HCT116 (cell line): Measurements from ENCODE around the gene EIF3J. TPM values are rescaled to one million over a fixed set of nuclear protein-coding genes. Genes with fewer than 3 reads are reported as not detected.

Source experiments
- ATAC-seq: fragments of 200-7000 bp; cut with Tn5 transposase; 2 replicates; pipeline ENCODE4 v1.9.1; 2020; ENCODE audit warnings: mild to moderate bottlenecking, moderate library complexity
- BruUV-seq: library from RNA; stranded (reverse); fragments of 400-500 nt; replicated peaks from 2 replicates; lab custom pipeline; 2021; lab: Mats Ljungman, UMichigan
- CTCF ChIA-PET: fragments of 300-600 bp; sonication (Branson Sonifier 250); formaldehyde crosslinking; loops from one replicate; lab custom pipeline; 2021; ENCODE audit warnings: antibody characterized with exemption; lab: Charles Lee
- POLR2A ChIA-PET: fragments of 300-600, 350-600 bp; sonication (Branson Sonifier 250); formaldehyde crosslinking; loops from one replicate; lab custom pipeline; 2021; ENCODE audit warnings: antibody characterized with exemption; lab: Charles Lee
- RAD21 ChIA-PET, 2 experiments: fragments of 300-600 bp; sonication (Branson Sonifier 250); formaldehyde crosslinking; loops; one replicate each; lab custom pipeline; 2023; ENCODE audit warnings: low total read pairs in 2 of 2; ENCODE audit not compliant: uncharacterized antibody in 2 of 2, unreplicated experiment in 2 of 2, low non-redundant PET in 1 of 2; lab: Charles Lee
- DNase-seq: peaks from one replicate; pipeline ENCODE4 v3.0.0-alpha.2; 2010; ENCODE audit warnings: low read depth, low spot score
- H2AFZ ChIP-seq: fragments of 200-600 bp; shearing (Covaris generic), sonication (generic); 2 replicates; pipeline ENCODE4 v1.6.1; 2017; ENCODE audit warnings: low read depth, mixed run types, mixed read lengths, antibody characterized with exemption, low read length; ENCODE audit not compliant: poor library complexity, severe bottlenecking
- H3K27ac ChIP-seq: 2 replicates; pipeline ENCODE4 v1.5.1; 2012; ENCODE audit warnings: low read depth, low read length
- H3K27me3 ChIP-seq: fragments of 200-600 bp; sonication (generic); 2 replicates; pipeline ENCODE4 v1.6.1; 2016; ENCODE audit warnings: mixed run types, low read length, mixed read lengths; ENCODE audit not compliant: insufficient read depth
- H3K36me3 ChIP-seq, 2 experiments: fragments of 200-500 bp in 1 of 2; fragments of 200-600 bp in 1 of 2; sonication (Bioruptor generic) in 1 of 2; sonication (generic) in 1 of 2; 2 replicates each; pipeline versions ENCODE4 v1.5.1 to v1.6.1; 2014 to 2016; ENCODE audit warnings: low read length in 2 of 2, inconsistent platforms in 1 of 2, mixed read lengths in 1 of 2, mixed run types in 1 of 2; ENCODE audit not compliant: insufficient read depth in 2 of 2, control insufficient read depth in 1 of 2
- H3K4me1 ChIP-seq, 2 experiments: fragments of 200-600 bp in 1 of 2; sonication (generic) in 1 of 2; 2 replicates each; pipeline versions ENCODE4 v1.5.1 to v1.6.1; 2012 to 2017; ENCODE audit warnings: low read length in 2 of 2, inconsistent platforms in 1 of 2, mild to moderate bottlenecking in 1 of 2, mixed read lengths in 1 of 2, mixed run types in 1 of 2, moderate library complexity in 1 of 2; ENCODE audit not compliant: insufficient read depth in 2 of 2, control insufficient read depth in 1 of 2
- H3K4me2 ChIP-seq: fragments of 200-600 bp; sonication (generic); 2 replicates; pipeline ENCODE4 v1.6.1; 2017; ENCODE audit warnings: mixed run types, low read length, mixed read lengths
- H3K4me3 ChIP-seq, 2 experiments: fragments of 200-600 bp in 1 of 2; sonication (generic) in 1 of 2; replicated peaks in 1 of 2; 2 replicates each; pipeline ENCODE4 v1.5.1; 2011 to 2016; ENCODE audit warnings: low read length in 2 of 2, control low read depth in 1 of 2, low read depth in 1 of 2, mild to moderate bottlenecking in 1 of 2, mixed read lengths in 1 of 2, mixed run types in 1 of 2
- H3K79me2 ChIP-seq: fragments of 200-600 bp; sonication (generic); 2 replicates; pipeline ENCODE4 v1.6.1; 2017; ENCODE audit warnings: mild to moderate bottlenecking, mixed run types, low read length, moderate library complexity, mixed read lengths; ENCODE audit not compliant: insufficient read depth
- H3K9ac ChIP-seq: fragments of 200-600 bp; sonication (generic); 2 replicates; pipeline ENCODE4 v1.6.1; 2016; ENCODE audit warnings: low read length, mixed read lengths
- H3K9me2 ChIP-seq: fragments of 200-600 bp; sonication (generic), shearing (Covaris generic); 2 replicates; pipeline ENCODE4 v1.6.1; 2017; ENCODE audit warnings: mixed run types, mild to moderate bottlenecking, moderate library complexity; ENCODE audit not compliant: insufficient read depth
- H3K9me3 ChIP-seq, 2 experiments: fragments of 200-500 bp in 1 of 2; fragments of 200-600 bp in 1 of 2; sonication (Bioruptor generic) in 1 of 2; sonication (generic) in 1 of 2; 2 replicates each; pipeline ENCODE4 v1.6.1; 2014 to 2017; ENCODE audit warnings: low read length in 2 of 2, mixed read lengths in 2 of 2, inconsistent platforms in 1 of 2, low read depth in 1 of 2, mild to moderate bottlenecking in 1 of 2, mixed run types in 1 of 2, moderate library complexity in 1 of 2; ENCODE audit not compliant: control insufficient read depth in 1 of 2, insufficient read depth in 1 of 2
- H4K20me1 ChIP-seq: fragments of 200-600 bp; sonication (generic), shearing (Covaris generic); 2 replicates; pipeline ENCODE4 v1.6.1; 2017; ENCODE audit warnings: mixed run types, mild to moderate bottlenecking, moderate library complexity; ENCODE audit not compliant: insufficient read depth
- CBX3 ChIP-seq: IDR thresholded peaks from 2 replicates; pipeline ENCODE4 v1.6.1; 2012; ENCODE audit warnings: low read depth
- EZH2 ChIP-seq: fragments of 200-600 bp; sonication (generic); IDR thresholded peaks from 2 replicates; pipeline ENCODE4 v1.6.1; 2017; ENCODE audit warnings: antibody characterized with exemption, mixed run types
- RAD21 ChIP-seq: IDR thresholded peaks from 2 replicates; pipeline ENCODE4 v1.6.1; 2012; ENCODE audit warnings: low read depth, mild to moderate bottlenecking
- SIN3A ChIP-seq: IDR thresholded peaks from 2 replicates; pipeline ENCODE4 v1.6.1; 2012; ENCODE audit warnings: low read depth
- SRF ChIP-seq: IDR thresholded peaks from 2 replicates; pipeline ENCODE4 v1.6.1; 2012; ENCODE audit warnings: low read depth
- TCF7L2 ChIP-seq: IDR thresholded peaks from 2 replicates; pipeline ENCODE4 v1.7.0; 2011; ENCODE audit warnings: borderline replicate concordance, inconsistent platforms; ENCODE audit not compliant: insufficient read depth, insufficient read length; ENCODE audit errors: extremely low read depth
- YY1 ChIP-seq: IDR thresholded peaks from 2 replicates; pipeline ENCODE4 v1.6.1; 2011; ENCODE audit warnings: low read length, low read depth, moderate library complexity, mild to moderate bottlenecking; ENCODE audit not compliant: insufficient replicate concordance; ENCODE audit errors: extremely low read depth
- ZFX ChIP-seq: fragments of 450-650 bp; IDR thresholded peaks from 2 replicates; pipeline ENCODE4 v1.6.1; 2017
- intact Hi-C: fragments of 100-400 bp; cut with micrococcal nuclease; formaldehyde crosslinking; loops from 2 replicates; pipeline ENCODE4 v1.10.0; 2022
- total RNA-seq: library from RNA; stranded (reverse); gene quantifications from one replicate; pipeline ENCODE4 v1.2.1, GENCODE V29; 2021; ENCODE audit not compliant: unreplicated experiment
- TF ChIP-seq, protein P1 (sequence below), 3 experiments: fragments of 200-600 bp in 1 of 3; sonication (generic) in 1 of 3; IDR thresholded peaks in 2 of 3; conservative IDR thresholded peaks in 1 of 3; 2 replicates each; pipeline ENCODE4 v1.5.1; 2012 to 2017; ENCODE audit warnings: low read depth in 2 of 3, low read length in 2 of 3, antibody characterized with exemption in 1 of 3, borderline replicate concordance in 1 of 3, control low read depth in 1 of 3, mild to moderate bottlenecking in 1 of 3, mixed read lengths in 1 of 3, mixed run types in 1 of 3, moderate library complexity in 1 of 3; ENCODE audit not compliant: insufficient read depth in 1 of 3
- TF ChIP-seq, protein P2 (sequence below): IDR thresholded peaks from 2 replicates; pipeline ENCODE4 v1.6.1; 2012
- TF ChIP-seq, protein P3 (sequence below): IDR thresholded peaks from 2 replicates; pipeline ENCODE4 v1.6.1; 2011; ENCODE audit warnings: mild to moderate bottlenecking, low read length, moderate library complexity; ENCODE audit not compliant: insufficient replicate concordance; ENCODE audit errors: extremely low read depth

Gene EIF3J
- total RNA-seq, 1 experiment from 2014 or later, result 68.6 TPM

DNA sequence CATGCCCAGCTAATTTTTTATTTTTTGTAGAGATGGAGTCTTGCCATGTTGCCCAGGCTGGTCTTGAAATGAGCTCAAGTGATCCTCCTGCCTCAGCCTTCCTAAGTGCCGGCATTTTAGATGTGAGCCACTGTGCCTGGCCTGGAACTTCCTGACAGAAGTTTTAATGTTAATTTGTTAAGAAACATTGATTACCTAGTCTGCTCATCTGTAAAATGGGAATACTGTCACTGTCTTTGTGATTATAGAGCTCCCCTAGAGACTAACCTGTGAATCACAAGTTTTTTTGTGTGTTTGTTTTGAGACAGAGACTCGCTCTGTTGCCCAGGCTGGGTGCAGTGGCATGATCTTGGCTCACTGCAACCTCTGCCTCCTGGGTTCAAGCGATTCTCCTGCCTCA is 4.3 kb upstream of the EIF3J start:
- H3K9me2 ChIP-seq, result no peaks in the 10 kb centered on the region
- no peak overlapping the region for H2AFZ ChIP-seq
- DNase-seq (no peak), ATAC-seq (no peak)
- H3K4me2 ChIP-seq, result no peak overlapping the region
- intact Hi-C loops, result no loop called here
- H3K27me3 ChIP-seq, result no peaks in the 10 kb centered on the region
- H3K4me3 ChIP-seq, result no peak overlapping the region
- H3K9me3 ChIP-seq, result no peaks in the 10 kb centered on the region
- TF ChIP-seq, protein P1, sequence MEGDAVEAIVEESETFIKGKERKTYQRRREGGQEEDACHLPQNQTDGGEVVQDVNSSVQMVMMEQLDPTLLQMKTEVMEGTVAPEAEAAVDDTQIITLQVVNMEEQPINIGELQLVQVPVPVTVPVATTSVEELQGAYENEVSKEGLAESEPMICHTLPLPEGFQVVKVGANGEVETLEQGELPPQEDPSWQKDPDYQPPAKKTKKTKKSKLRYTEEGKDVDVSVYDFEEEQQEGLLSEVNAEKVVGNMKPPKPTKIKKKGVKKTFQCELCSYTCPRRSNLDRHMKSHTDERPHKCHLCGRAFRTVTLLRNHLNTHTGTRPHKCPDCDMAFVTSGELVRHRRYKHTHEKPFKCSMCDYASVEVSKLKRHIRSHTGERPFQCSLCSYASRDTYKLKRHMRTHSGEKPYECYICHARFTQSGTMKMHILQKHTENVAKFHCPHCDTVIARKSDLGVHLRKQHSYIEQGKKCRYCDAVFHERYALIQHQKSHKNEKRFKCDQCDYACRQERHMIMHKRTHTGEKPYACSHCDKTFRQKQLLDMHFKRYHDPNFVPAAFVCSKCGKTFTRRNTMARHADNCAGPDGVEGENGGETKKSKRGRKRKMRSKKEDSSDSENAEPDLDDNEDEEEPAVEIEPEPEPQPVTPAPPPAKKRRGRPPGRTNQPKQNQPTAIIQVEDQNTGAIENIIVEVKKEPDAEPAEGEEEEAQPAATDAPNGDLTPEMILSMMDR (IDR thresholded peaks at IDR 0.05 in 2 of 3, conservative IDR thresholded peaks at IDR 0.05 in 1 of 3; ENCODE audit: borderline replicate concordance in 1 of 3, insufficient read depth in 1 of 3, low read depth in 2 of 3, low read length in 2 of 3), result peak in 2 of 3 experiments; percentile 19 to 45; a peak in 3 of 6 replicates
- TF ChIP-seq CBX3 (no peak), ZFX (no peak), EZH2 (no peak), SRF (no peak), SIN3A (no peak), RAD21 (peak; percentile 30; the same call in 1 of the 2 replicates), TCF7L2 (no peak), YY1 (no peak)
- TF ChIP-seq, protein P2, sequence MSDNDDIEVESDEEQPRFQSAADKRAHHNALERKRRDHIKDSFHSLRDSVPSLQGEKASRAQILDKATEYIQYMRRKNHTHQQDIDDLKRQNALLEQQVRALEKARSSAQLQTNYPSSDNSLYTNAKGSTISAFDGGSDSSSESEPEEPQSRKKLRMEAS, result no peak
- TF ChIP-seq, protein P3, sequence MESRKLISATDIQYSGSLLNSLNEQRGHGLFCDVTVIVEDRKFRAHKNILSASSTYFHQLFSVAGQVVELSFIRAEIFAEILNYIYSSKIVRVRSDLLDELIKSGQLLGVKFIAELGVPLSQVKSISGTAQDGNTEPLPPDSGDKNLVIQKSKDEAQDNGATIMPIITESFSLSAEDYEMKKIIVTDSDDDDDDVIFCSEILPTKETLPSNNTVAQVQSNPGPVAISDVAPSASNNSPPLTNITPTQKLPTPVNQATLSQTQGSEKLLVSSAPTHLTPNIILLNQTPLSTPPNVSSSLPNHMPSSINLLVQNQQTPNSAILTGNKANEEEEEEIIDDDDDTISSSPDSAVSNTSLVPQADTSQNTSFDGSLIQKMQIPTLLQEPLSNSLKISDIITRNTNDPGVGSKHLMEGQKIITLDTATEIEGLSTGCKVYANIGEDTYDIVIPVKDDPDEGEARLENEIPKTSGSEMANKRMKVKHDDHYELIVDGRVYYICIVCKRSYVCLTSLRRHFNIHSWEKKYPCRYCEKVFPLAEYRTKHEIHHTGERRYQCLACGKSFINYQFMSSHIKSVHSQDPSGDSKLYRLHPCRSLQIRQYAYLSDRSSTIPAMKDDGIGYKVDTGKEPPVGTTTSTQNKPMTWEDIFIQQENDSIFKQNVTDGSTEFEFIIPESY, result no peak
- RAD21 ChIA-PET, result no interaction called here
- POLR2A ChIA-PET, result no interaction called here
- BruUV-seq, result no TSS peak
- no peaks in the 10 kb centered on the region for H4K20me1 ChIP-seq
- no peaks in the 10 kb centered on the region; a peak in 1 of 4 replicates for H3K36me3 ChIP-seq
- no peak overlapping the region for H3K27ac ChIP-seq
- peaks cover 5 to 10% of the 10 kb centered on the region in 2 experiments; a peak in 3 of 4 replicates for H3K4me1 ChIP-seq
- H3K9ac ChIP-seq, result no peak overlapping the region
- CTCF ChIA-PET, result interaction anchor here (0.8 to 1.0 kb wide), 2 partner anchors 12 to 31 kb away, joined by 3 read pairs; no protein-coding TSS in a partner anchor
- H3K79me2 ChIP-seq, result peaks cover 18% of the 10 kb centered on the region
